Liver (tissue), 9 donors: ENCODE results near the gene LPAR1. TPM values are rescaled to one million over a fixed set of nuclear protein-coding genes. Genes with fewer than 3 reads are reported as not detected.

Experiments used
- DNase-seq: peaks from one replicate; pipeline ENCODE4 v3.0.0-alpha.2; 2017; ENCODE audit warnings: low spot score
- H3K27ac ChIP-seq, 2 donors: one replicate each; pipeline ENCODE4 v1.7.0; 2013; ENCODE audit warnings: inconsistent platforms in 2 of 2, low read length in 2 of 2, control low read depth in 1 of 2, low read depth in 1 of 2, mild to moderate bottlenecking in 1 of 2
- H3K27me3 ChIP-seq, 4 donors: one replicate each; pipeline versions ENCODE4 v1.6.1 to v1.7.0; 2013; ENCODE audit warnings: low read length in 3 of 4, inconsistent platforms in 1 of 4, mild to moderate bottlenecking in 1 of 4, moderate library complexity in 1 of 4; ENCODE audit not compliant: control insufficient read depth in 4 of 4, insufficient read depth in 4 of 4
- H3K36me3 ChIP-seq, 4 donors: one replicate each; pipeline versions ENCODE4 v1.6.1 to v1.7.0; 2013; ENCODE audit warnings: low read length in 3 of 4, mild to moderate bottlenecking in 3 of 4, low read depth in 1 of 4, moderate library complexity in 1 of 4; ENCODE audit not compliant: control insufficient read depth in 4 of 4, insufficient read depth in 3 of 4
- H3K4me1 ChIP-seq, 4 donors: one replicate each; pipeline versions ENCODE4 v1.6.1 to v1.7.0; 2013; ENCODE audit warnings: low read length in 3 of 4, mild to moderate bottlenecking in 3 of 4, moderate library complexity in 1 of 4; ENCODE audit not compliant: control insufficient read depth in 4 of 4, insufficient read depth in 4 of 4
- H3K4me3 ChIP-seq, 3 donors: one replicate each; pipeline versions ENCODE4 v1.6.1 to v1.7.0; 2013; ENCODE audit warnings: low read length in 3 of 3, control low read depth in 1 of 3, low read depth in 1 of 3, mild to moderate bottlenecking in 1 of 3
- H3K9ac ChIP-seq, 2 donors: one replicate each; pipeline ENCODE4 v1.7.0; 2013; ENCODE audit warnings: low read length in 2 of 2, mild to moderate bottlenecking in 2 of 2, moderate library complexity in 2 of 2, control low read depth in 1 of 2, low read depth in 1 of 2
- H3K9me3 ChIP-seq, 4 donors: one replicate each; pipeline versions ENCODE4 v1.6.1 to v1.7.0; 2013; ENCODE audit warnings: low read length in 3 of 4; ENCODE audit not compliant: control insufficient read depth in 4 of 4
- ATF3 ChIP-seq: IDR thresholded peaks from 2 replicates; pipeline ENCODE4 v1.6.1; 2016; ENCODE audit warnings: antibody characterized with exemption
- EGR1 ChIP-seq, 2 donors: IDR thresholded peaks; 2 replicates each; pipeline ENCODE4 v1.6.1; 2016 to 2018; ENCODE audit warnings: antibody characterized with exemption in 2 of 2, low read depth in 2 of 2
- FOXA1 ChIP-seq: IDR thresholded peaks from 2 replicates; pipeline ENCODE4 v1.6.1; 2016; ENCODE audit warnings: antibody characterized with exemption
- FOXA2 ChIP-seq: IDR thresholded peaks from 2 replicates; pipeline ENCODE4 v1.6.1; 2016; ENCODE audit warnings: antibody characterized with exemption
- GABPA ChIP-seq, 2 donors: IDR thresholded peaks in 1 of 2; conservative IDR thresholded peaks in 1 of 2; 2 replicates each; pipeline ENCODE4 v1.6.1; 2016; ENCODE audit warnings: antibody characterized with exemption in 2 of 2, mild to moderate bottlenecking in 1 of 2, moderate library complexity in 1 of 2
- HNF4A ChIP-seq, 2 donors: conservative IDR thresholded peaks; 2 replicates each; pipeline ENCODE4 v1.6.1; 2016; ENCODE audit warnings: antibody characterized with exemption in 2 of 2, mild to moderate bottlenecking in 2 of 2
- HNF4G ChIP-seq: IDR thresholded peaks from 2 replicates; pipeline ENCODE4 v1.6.1; 2016; ENCODE audit warnings: antibody characterized with exemption
- JUND ChIP-seq, 2 donors: IDR thresholded peaks; 2 replicates each; pipeline ENCODE4 v1.6.1; 2016; ENCODE audit warnings: antibody characterized with exemption in 2 of 2
- NR2F2 ChIP-seq: IDR thresholded peaks from 2 replicates; pipeline ENCODE4 v1.6.1; 2016; ENCODE audit warnings: antibody characterized with exemption
- RAD21 ChIP-seq, 2 donors: IDR thresholded peaks; 2 replicates each; pipeline ENCODE4 v1.6.1; 2016; ENCODE audit warnings: antibody characterized with exemption in 2 of 2, mild to moderate bottlenecking in 2 of 2
- RXRA ChIP-seq, 2 donors: IDR thresholded peaks; 2 replicates each; pipeline ENCODE4 v1.6.1; 2017 to 2018; ENCODE audit warnings: antibody characterized with exemption in 2 of 2, mild to moderate bottlenecking in 1 of 2
- SP1 ChIP-seq: IDR thresholded peaks from 2 replicates; pipeline ENCODE4 v1.6.1; 2018; ENCODE audit warnings: antibody characterized with exemption, mild to moderate bottlenecking
- TAF1 ChIP-seq: conservative IDR thresholded peaks from 2 replicates; pipeline ENCODE4 v1.6.1; 2016; ENCODE audit warnings: antibody characterized with exemption, mild to moderate bottlenecking
- YY1 ChIP-seq: IDR thresholded peaks from 2 replicates; pipeline ENCODE4 v1.6.1; 2016; ENCODE audit warnings: antibody characterized with exemption, mild to moderate bottlenecking
- ZBTB33 ChIP-seq: IDR thresholded peaks from 2 replicates; pipeline ENCODE4 v1.6.1; 2016; ENCODE audit warnings: antibody characterized with exemption
- WGBS: extraction: QIAGEN DNeasy Blood & Tissue Kit; methylation state at CpG from one replicate; pipeline ENCODE4 v1.1.7; 2013; 5-methylcytosine and 5-hydroxymethylcytosine counted together
- polyA plus RNA-seq, 2 donors: library from polyadenylated mRNA; stranded (reverse) in 1 of 2; unstranded in 1 of 2; fragments of 200-250 nt in 1 of 2; fragments of >200 nt in 1 of 2; fragmentation: Nextera tagmentation in 1 of 2; extraction: Ambion mirVana in 1 of 2; gene quantifications; one replicate each; pipeline versions ENCODE4 v1.2.1 to v1.2.3, GENCODE V29; 2013 to 2015
- total RNA-seq, 2 donors: library from RNA; depleted of rRNA; stranded (reverse); fragments of >200 nt; gene quantifications; one replicate each; pipeline ENCODE4 v1.2.3, GENCODE V29; 2014
- TF ChIP-seq, protein P1 (sequence below): fragments of 150-350 bp; IDR thresholded peaks from 2 replicates; pipeline ENCODE4 v1.5.1; 2017; ENCODE audit warnings: improper control_type of control experiment, low read depth, low read length; ENCODE audit not compliant: missing input control
- TF ChIP-seq, protein P2 (sequence below): IDR thresholded peaks from 2 replicates; pipeline ENCODE4 v1.6.1; 2016; ENCODE audit warnings: antibody characterized with exemption, mild to moderate bottlenecking
- TF ChIP-seq, protein P3 (sequence below): IDR thresholded peaks from 2 replicates; pipeline ENCODE4 v1.6.1; 2016; ENCODE audit warnings: antibody characterized with exemption
- donor health status: healthy.
- donor health status: healthy.
- donor health status: healthy.
- donor health status: healthy.
- donor health status: healthy.

Gene LPAR1, protein sequence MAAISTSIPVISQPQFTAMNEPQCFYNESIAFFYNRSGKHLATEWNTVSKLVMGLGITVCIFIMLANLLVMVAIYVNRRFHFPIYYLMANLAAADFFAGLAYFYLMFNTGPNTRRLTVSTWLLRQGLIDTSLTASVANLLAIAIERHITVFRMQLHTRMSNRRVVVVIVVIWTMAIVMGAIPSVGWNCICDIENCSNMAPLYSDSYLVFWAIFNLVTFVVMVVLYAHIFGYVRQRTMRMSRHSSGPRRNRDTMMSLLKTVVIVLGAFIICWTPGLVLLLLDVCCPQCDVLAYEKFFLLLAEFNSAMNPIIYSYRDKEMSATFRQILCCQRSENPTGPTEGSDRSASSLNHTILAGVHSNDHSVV
- total RNA-seq (1 to 10 TPM in 1 of 2 donors, under 1 TPM in 1; 0.98 to 3.6 TPM), polyA plus RNA-seq (1 to 10 TPM in 1 of 2 donors, under 1 TPM in 1; 0.51 to 1.2 TPM)

- peak; percentile 33 for DNase-seq
Measured at GRCh38 chr9:111038331-111039230, at the start of gene LPAR1. TSS of gene LPAR1 (minus strand) at chr9:111038470. CDS start at chr9:110972117, 66,353 bp downstream.

More at GRCh38 chr9:111038331-111039230, at the start of gene LPAR1:
- Histone ChIP-seq H3K27ac (peak within 1 kb of the TSS; percentile 31 to 38), H3K27me3 (peaks cover 0 to 17% (median 4%) of the 10 kb centered on the region in 4 donors), H3K9ac (no peak within 1 kb of the TSS), H3K4me3 (peak within 1 kb of the TSS in 2 of 3 donors; percentile 52 to 64), H3K4me1 (peaks cover 11 to 28% (median 15%) of the 10 kb centered on the region in 4 donors), H3K36me3 (no peaks in the 10 kb centered on the region), H3K9me3 (no peaks in the 10 kb centered on the region)
- TF ChIP-seq, protein P1, sequence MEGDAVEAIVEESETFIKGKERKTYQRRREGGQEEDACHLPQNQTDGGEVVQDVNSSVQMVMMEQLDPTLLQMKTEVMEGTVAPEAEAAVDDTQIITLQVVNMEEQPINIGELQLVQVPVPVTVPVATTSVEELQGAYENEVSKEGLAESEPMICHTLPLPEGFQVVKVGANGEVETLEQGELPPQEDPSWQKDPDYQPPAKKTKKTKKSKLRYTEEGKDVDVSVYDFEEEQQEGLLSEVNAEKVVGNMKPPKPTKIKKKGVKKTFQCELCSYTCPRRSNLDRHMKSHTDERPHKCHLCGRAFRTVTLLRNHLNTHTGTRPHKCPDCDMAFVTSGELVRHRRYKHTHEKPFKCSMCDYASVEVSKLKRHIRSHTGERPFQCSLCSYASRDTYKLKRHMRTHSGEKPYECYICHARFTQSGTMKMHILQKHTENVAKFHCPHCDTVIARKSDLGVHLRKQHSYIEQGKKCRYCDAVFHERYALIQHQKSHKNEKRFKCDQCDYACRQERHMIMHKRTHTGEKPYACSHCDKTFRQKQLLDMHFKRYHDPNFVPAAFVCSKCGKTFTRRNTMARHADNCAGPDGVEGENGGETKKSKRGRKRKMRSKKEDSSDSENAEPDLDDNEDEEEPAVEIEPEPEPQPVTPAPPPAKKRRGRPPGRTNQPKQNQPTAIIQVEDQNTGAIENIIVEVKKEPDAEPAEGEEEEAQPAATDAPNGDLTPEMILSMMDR = no peak
- TF ChIP-seq FOXA1 (no peak), HNF4G (no peak), RXRA (IDR thresholded peaks at IDR 0.05) (no peak), GABPA (IDR thresholded peaks at IDR 0.05 in 1 of 2, conservative IDR thresholded peaks at IDR 0.05 in 1 of 2) (no peak), NR2F2 (no peak), SP1 (no peak), HNF4A (conservative IDR thresholded peaks at IDR 0.05) (no peak), YY1 (no peak), TAF1 (no peak), ZBTB33 (no peak), FOXA2 (no peak), EGR1 (IDR thresholded peaks at IDR 0.05; ENCODE audit: low read depth in 2 of 2) (no peak), JUND (IDR thresholded peaks at IDR 0.05) (no peak), RAD21 (IDR thresholded peaks at IDR 0.05) (no peak), ATF3 (no peak)
- TF ChIP-seq, protein P2, sequence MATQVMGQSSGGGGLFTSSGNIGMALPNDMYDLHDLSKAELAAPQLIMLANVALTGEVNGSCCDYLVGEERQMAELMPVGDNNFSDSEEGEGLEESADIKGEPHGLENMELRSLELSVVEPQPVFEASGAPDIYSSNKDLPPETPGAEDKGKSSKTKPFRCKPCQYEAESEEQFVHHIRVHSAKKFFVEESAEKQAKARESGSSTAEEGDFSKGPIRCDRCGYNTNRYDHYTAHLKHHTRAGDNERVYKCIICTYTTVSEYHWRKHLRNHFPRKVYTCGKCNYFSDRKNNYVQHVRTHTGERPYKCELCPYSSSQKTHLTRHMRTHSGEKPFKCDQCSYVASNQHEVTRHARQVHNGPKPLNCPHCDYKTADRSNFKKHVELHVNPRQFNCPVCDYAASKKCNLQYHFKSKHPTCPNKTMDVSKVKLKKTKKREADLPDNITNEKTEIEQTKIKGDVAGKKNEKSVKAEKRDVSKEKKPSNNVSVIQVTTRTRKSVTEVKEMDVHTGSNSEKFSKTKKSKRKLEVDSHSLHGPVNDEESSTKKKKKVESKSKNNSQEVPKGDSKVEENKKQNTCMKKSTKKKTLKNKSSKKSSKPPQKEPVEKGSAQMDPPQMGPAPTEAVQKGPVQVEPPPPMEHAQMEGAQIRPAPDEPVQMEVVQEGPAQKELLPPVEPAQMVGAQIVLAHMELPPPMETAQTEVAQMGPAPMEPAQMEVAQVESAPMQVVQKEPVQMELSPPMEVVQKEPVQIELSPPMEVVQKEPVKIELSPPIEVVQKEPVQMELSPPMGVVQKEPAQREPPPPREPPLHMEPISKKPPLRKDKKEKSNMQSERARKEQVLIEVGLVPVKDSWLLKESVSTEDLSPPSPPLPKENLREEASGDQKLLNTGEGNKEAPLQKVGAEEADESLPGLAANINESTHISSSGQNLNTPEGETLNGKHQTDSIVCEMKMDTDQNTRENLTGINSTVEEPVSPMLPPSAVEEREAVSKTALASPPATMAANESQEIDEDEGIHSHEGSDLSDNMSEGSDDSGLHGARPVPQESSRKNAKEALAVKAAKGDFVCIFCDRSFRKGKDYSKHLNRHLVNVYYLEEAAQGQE = no peak
- TF ChIP-seq, protein P3, sequence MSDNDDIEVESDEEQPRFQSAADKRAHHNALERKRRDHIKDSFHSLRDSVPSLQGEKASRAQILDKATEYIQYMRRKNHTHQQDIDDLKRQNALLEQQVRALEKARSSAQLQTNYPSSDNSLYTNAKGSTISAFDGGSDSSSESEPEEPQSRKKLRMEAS = no peak
- 2% methylated on average over 72 of the region's 72 CpGs for WGBS
